ENCODE results near the gene STX1B. TPM values are rescaled to one million over a fixed set of nuclear protein-coding genes. Genes with fewer than 3 reads are reported as not detected.

Gene STX1B
- total and polyA plus RNA-seq, 2 of the 8 experiments (the other 6 are each of a cell fraction or from before 2014, with no cell fraction given): 8.9 to 20.2 TPM

DNA sequence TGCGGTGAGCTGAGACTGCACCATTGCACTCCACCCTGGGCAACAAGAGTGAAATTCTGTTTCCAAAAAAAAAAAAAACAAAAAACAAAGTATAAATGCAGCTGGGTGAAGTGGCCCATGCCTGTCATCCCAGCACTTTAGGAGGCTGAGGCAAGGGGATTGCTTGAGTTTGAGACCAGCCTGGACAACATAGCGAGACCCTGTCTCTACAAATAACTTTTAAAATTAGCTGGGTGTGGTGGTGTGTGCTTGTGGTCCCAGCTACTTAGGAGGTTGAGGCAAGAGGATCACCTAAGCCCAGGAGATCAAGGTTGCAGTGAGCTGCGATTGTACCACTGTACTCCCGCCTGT is 12.8 kb upstream of the STX1B start (continued):
- no peak for TF ChIP-seq BACH1 (IDR thresholded peaks at IDR 0.05; ENCODE audit: low read length)
- no peak for TF ChIP-seq GABPA (IDR thresholded peaks at IDR 0.05; ENCODE audit: borderline replicate concordance, insufficient read depth, low read length)
